ENCODE data around the gene ADRB2.

DNA sequence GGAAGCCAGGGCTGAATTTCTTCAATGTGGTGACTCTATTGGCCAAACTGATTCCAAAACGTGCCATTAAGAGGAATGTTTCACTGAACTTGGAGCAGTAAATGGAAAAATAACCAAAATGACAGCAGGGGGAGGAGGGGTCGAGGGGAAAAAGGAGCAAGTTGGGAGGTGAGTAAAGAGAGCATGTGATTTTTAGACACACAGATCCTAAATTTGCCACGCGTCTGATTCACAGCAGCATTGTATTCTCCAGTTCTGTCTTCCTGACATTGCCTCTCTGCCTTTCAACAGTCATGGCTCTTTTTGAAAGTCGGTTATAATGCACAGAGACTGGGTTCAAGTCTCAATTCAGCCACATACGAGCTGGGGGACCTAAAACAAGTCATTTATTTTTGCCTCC is 22.0 kb upstream of the ADRB2 start:
- TF ChIP-seq, protein P1, sequence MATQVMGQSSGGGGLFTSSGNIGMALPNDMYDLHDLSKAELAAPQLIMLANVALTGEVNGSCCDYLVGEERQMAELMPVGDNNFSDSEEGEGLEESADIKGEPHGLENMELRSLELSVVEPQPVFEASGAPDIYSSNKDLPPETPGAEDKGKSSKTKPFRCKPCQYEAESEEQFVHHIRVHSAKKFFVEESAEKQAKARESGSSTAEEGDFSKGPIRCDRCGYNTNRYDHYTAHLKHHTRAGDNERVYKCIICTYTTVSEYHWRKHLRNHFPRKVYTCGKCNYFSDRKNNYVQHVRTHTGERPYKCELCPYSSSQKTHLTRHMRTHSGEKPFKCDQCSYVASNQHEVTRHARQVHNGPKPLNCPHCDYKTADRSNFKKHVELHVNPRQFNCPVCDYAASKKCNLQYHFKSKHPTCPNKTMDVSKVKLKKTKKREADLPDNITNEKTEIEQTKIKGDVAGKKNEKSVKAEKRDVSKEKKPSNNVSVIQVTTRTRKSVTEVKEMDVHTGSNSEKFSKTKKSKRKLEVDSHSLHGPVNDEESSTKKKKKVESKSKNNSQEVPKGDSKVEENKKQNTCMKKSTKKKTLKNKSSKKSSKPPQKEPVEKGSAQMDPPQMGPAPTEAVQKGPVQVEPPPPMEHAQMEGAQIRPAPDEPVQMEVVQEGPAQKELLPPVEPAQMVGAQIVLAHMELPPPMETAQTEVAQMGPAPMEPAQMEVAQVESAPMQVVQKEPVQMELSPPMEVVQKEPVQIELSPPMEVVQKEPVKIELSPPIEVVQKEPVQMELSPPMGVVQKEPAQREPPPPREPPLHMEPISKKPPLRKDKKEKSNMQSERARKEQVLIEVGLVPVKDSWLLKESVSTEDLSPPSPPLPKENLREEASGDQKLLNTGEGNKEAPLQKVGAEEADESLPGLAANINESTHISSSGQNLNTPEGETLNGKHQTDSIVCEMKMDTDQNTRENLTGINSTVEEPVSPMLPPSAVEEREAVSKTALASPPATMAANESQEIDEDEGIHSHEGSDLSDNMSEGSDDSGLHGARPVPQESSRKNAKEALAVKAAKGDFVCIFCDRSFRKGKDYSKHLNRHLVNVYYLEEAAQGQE (IDR thresholded peaks at IDR 0.05; ENCODE audit: insufficient read depth in 1 of 2, low read depth in 2 of 2, low read length in 1 of 2), result no peak
- TF ChIP-seq, protein P2, sequence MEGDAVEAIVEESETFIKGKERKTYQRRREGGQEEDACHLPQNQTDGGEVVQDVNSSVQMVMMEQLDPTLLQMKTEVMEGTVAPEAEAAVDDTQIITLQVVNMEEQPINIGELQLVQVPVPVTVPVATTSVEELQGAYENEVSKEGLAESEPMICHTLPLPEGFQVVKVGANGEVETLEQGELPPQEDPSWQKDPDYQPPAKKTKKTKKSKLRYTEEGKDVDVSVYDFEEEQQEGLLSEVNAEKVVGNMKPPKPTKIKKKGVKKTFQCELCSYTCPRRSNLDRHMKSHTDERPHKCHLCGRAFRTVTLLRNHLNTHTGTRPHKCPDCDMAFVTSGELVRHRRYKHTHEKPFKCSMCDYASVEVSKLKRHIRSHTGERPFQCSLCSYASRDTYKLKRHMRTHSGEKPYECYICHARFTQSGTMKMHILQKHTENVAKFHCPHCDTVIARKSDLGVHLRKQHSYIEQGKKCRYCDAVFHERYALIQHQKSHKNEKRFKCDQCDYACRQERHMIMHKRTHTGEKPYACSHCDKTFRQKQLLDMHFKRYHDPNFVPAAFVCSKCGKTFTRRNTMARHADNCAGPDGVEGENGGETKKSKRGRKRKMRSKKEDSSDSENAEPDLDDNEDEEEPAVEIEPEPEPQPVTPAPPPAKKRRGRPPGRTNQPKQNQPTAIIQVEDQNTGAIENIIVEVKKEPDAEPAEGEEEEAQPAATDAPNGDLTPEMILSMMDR (IDR thresholded peaks at IDR 0.05), result no peak
- TF ChIP-seq POLR2AphosphoS5 (IDR thresholded peaks at IDR 0.05; ENCODE audit: low read depth, low read length), result no peak
- no peak for TF ChIP-seq TCF7L2 (IDR thresholded peaks at IDR 0.05; ENCODE audit: low read depth, low read length)

All from Panc1 (cell line).